ENCODE results near the gene CCDC39.
"Not testable (repeated sequence)": the region's sequence is repeated elsewhere in the genome, so short reads cannot be mapped to it uniquely, and the experiment has no call there.

Gene CCDC39

GRCh38 chr3:180618563-180618962, 60.7 kb downstream of the CCDC39 start:
- DNase-seq = not testable (repeated sequence)

GRCh38 chr3:180617049-180617448, 62.2 kb downstream of the CCDC39 start:
- no peak for DNase-seq

- DNase-seq = no peak
Measured at GRCh38 chr3:180615954-180616353, 63.3 kb downstream of the CCDC39 start.

- no peak for DNase-seq
Measured at GRCh38 chr3:180612364-180612763, 66.9 kb downstream of the CCDC39 start.

- DNase-seq = no peak
Measured at GRCh38 chr3:180611006-180611405, 68.3 kb downstream of the CCDC39 start.

GRCh38 chr3:180601688-180602666, 77.3 kb downstream of the CCDC39 start, which contains the start of gene TTC14:
TSS of gene TTC14 (plus strand) at chr3:180602163. CDS start at chr3:180602262, 99 bp downstream.
- DNase-seq = peak; percentile 97

GRCh38 chr3:180600473-180600872, 78.8 kb downstream of the CCDC39 start:
- no peak for DNase-seq

- no peak for DNase-seq
Measured at GRCh38 chr3:180595559-180595935, 83.7 kb downstream of the CCDC39 start.

- peak; percentile 44 for DNase-seq
Measured at GRCh38 chr3:180594631-180595558, 84.4 kb downstream of the CCDC39 start.

- not testable (repeated sequence) for DNase-seq
Measured at GRCh38 chr3:180593631-180594030, 85.7 kb downstream of the CCDC39 start.

GRCh38 chr3:180590396-180590795, 88.9 kb downstream of the CCDC39 start:
- no peak for DNase-seq

- no peak for DNase-seq
Measured at GRCh38 chr3:180580934-180581333, 98.4 kb downstream of the CCDC39 start.

GRCh38 chr3:180575571-180575970, 103.7 kb downstream of the CCDC39 start:
- no peak for DNase-seq

GRCh38 chr3:180571831-180572598, 107.3 kb downstream of the CCDC39 start:
- peak; percentile 67 for DNase-seq

- no peak for DNase-seq
Measured at GRCh38 chr3:180570238-180570637, 109.1 kb downstream of the CCDC39 start.

GRCh38 chr3:180564676-180565075, 114.6 kb downstream of the CCDC39 start:
- DNase-seq = no peak

Data from RPMI8226 (cell line).